Frontal cortex (tissue), 4 donors: ENCODE results near the gene RRP15. TPM values are rescaled to one million over a fixed set of nuclear protein-coding genes. Genes with fewer than 3 reads are reported as not detected.
"Not testable (repeated sequence)": the region's sequence is repeated elsewhere in the genome, so short reads cannot be mapped to it uniquely, and the experiment has no call there.

Experiments
- DNase-seq, 2 donors: peaks; one replicate each; pipeline ENCODE4 v3.0.0; 2012; ENCODE audit warnings: low spot score in 2 of 2
- FAIRE-seq: peaks from 2 replicates; lab custom pipeline; 2012; peaks lifted over from hg19 to GRCh38; lab: Jason Lieb, UNC
- total RNA-seq: library from RNA; depleted of rRNA; stranded (reverse); fragments of >200 nt; gene quantifications from one replicate; pipeline ENCODE4 v1.2.3, GENCODE V29; 2014
- donor health status: control.
- donor health status: control.
- donor health status: control.

RRP15 gene
- total RNA-seq, 1 donor from 2014 or later, result 21.6 TPM

DNA sequence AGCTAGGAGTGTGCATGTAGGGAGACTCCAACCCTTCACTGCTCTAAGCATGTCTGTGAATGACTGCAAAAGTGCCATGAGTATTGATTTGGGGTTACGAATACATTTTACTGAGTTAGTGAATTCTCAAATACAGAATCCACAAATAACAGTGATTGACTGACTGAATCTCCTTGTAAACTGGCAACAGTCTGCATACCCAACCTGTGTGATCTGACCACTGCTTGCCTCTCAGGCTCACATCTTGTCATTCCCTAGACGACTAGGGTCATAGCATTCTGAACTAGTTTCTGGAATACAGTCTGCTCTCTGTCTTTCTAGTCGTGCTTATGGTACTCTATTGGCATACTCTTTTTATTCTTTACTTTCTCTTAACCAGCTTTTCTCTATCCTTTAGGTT, 7.4 kb downstream of the RRP15 start:
- FAIRE-seq (no peak), DNase-seq (no peak)

DNA sequence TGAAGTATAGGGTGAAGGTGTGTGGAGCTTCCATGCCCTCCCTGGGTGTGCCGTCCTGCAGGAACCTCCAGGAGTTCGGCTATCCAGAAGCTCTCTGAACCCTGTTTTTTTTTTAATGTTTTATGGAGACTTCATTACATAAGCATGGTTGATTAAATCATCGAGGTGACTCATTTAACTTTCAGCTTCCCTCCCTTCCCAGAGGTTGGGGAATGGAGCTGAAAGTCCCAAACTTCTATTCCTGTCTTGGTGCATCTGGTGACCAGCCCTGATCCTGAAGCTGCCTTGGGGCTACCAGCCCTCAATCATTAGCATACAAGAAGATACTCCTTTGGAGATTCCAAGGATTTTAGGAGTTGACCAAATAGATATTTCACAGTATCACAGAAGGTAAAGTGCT, 9.5 kb downstream of the RRP15 start:
- no peak for DNase-seq
- no peak for FAIRE-seq

DNA sequence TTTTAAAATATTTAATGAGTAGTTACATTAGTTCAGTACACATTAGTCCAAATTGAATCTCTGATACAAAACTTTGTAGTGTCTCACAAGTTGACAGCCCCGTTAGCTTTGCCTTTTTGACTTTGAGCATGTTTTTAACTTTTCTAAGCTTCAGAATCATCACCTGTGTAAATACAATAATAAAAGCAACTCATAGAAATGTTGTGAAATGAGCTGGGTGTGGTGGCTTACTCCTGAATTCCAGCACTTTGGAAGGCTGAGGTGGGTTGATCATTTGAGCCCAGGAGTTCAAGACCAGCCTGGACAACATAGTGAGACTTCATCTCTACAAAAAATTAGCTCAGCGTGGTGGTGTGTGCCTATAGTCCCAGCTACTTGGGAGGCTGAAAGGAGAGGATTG, 11.1 kb downstream of the RRP15 start:
- no peak for FAIRE-seq
- DNase-seq, result no peak

DNA sequence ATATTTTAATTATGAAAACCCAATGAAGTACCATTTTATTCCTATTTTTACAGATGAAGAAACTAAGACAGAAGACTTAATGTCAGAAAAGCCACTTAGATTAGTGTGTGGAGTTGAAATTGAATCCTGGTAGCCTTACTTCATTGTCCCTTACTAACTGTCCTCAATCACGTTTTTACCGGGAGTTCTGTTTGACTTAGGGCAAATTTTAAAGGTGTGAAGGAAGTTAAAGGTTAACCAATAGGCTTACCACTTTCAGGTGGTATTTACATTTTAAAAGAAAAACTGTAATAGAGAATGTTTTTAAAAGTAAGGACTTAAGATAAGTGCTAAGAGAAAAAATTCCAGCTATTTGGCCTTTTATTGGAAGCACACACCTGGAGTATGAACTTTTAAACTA, 12.4 kb downstream of the RRP15 start:
- FAIRE-seq (no peak), DNase-seq (no peak)

DNA sequence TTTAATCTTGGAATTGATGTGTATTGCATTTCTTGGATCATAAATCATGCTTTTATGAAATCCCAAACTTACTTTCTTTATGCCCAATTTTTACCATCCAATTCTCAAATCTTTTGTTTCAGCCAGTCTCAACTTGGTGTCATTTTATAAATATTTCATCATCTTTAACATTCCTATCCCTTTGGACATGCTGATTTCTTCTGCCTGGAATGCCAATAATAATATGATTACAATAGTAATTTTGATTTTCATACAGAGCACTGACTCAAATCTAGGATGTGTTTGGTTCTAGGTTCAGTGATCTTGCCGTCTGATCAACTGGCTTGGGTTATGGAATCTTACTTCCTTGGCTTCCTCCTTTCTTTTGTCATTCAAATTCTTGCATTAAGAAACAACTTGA, 12.8 kb downstream of the RRP15 start:
- no peak for FAIRE-seq
- DNase-seq, result no peak

DNA sequence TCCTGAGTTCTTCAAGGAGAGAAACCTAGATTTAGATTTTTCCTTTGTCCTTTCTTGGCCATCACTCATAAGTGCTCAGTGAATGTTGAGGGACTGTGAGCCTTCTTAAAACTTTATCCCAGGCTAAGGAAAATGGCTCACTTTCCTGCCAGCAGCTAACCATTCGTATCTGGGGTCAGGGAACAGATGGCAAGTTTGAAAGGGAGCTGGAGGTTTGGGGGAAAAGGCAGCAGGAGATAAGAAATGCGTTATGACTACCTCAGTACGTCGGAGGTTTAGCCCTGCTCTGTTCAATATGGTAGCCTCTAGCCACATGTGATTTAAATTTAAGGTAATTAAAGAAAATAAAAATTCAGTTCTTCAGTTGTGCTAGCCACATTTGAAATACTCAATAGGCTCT, 13.3 kb downstream of the RRP15 start:
- FAIRE-seq (no peak), DNase-seq (no peak)

DNA sequence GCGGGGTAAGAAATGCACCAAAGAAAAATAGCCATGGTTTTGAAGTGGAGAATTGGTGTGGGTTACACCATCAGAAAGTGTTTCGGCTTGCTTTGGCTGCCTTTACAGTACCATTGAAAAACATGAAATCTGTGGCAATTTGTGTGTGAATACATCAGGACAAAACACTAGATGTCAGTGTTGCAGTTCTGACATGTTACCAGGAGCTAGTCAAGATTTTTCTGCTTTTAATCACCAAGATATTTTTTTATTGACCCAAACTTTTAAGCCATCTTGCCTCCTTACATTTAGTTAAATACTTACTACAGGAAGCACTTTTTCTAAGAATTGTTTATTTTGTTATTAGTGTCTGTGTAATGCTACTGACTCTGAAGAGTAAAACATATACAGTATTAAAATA, 14.3 kb downstream of the RRP15 start:
- DNase-seq, result no peak
- FAIRE-seq, result peak; percentile 8

DNA sequence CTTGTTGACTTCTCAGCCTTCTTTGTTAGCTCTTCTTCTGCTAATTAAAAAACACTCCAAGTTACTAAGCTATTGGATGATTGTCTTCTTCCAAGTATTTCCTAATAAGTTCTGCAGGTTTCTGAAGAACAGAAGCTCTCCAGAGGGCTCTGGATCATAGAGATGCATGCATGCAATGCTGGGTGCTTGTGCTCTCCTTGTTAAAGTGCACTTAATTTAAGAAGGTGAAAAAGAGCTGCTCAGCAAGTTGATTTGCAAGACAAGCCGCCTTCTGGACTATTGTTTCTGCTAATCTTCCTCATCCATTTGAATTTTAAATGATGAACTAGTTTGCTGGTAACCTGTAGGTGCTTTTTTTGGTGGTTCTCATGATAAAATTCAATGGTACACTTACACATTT, 16.1 kb downstream of the RRP15 start:
- DNase-seq, result no peak
- no peak for FAIRE-seq

DNA sequence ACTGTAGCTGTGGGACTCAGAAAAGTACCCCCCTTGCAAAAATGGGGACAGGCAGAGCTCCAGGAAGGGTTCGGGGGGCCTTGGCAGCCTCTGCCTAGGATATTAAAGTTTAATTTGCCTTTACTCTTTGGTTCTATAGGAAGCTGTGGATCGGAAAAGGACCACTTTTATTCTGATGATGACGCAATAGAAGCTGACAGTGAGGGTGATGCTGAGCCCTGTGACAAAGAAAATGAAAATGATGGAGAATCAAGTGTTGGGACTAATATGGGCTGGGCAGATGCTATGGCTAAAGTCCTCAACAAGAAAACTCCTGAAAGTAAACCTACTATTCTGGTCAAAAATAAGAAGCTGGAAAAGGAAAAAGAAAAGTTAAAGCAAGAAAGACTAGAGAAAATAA, 17.1 kb downstream of the RRP15 start:
- no peak for FAIRE-seq
- no peak for DNase-seq

DNA sequence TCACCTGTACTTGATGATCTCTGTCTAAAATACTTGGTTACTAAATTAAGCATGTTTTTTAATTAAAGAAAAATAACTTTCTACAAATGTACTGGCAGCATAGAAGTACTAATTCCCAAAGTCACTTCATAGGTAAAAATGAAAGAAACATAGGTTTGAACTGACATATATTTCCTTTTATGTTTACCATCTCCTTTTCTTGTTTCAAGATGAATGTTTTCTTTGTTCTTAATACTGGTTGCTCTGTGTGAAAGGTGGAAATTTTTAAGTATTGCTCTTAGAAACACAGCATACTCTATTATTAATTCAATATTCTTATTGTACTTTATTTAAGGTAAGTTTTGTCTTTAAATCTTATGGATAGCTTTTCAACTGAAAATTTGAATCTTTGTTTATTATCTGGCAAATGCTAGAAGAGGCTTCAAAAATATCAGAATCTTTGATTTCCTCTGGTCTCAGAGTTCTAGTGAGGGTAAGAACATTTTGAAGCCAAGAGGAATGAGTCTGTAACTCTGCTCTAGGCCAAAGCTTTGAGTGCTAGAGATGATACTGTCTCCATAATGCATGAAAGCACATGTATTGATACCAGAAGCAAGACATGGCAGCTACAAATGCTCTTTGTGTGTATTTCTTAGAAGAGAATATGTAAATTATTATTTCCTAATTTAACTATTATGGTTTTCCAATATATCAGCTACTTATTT, 18.2 kb downstream of the RRP15 start:
- DNase-seq (no peak), FAIRE-seq (no peak)

DNA sequence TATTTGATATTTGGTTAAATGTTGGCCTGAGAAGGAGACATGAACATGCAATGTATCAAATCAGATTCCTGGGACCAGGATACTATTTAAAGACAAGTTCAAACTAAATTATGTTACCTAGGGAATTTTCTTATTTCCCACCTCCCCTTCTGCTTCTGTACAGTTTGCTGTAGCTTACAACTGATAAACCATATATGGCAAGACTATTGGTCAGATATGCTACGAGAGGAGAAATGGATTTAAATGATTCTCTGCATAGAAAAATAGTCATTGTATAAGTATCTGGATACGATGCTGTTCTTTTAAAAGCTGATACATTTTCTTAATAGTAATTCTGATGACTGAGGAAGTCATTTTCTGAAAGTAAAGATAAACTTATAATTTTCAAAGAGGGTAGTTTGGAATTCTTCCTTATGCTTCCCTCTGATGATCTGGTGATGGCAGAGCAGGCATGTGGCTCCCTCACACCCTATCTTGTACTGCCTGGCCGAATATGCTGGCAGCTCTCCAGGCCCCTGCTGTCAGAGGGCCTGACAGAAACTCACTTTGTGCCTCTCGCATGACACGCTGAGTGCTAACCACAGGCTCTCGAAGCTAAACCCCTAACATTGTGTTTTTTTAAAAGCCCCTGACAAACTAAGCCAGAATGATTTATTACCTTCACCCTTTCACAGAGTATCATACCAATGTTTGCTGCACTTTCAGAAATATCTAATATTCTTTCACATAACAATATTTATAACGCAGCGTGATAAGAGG, 19.4 kb downstream of the RRP15 start:
- DNase-seq (no peak), FAIRE-seq (no peak)

DNA sequence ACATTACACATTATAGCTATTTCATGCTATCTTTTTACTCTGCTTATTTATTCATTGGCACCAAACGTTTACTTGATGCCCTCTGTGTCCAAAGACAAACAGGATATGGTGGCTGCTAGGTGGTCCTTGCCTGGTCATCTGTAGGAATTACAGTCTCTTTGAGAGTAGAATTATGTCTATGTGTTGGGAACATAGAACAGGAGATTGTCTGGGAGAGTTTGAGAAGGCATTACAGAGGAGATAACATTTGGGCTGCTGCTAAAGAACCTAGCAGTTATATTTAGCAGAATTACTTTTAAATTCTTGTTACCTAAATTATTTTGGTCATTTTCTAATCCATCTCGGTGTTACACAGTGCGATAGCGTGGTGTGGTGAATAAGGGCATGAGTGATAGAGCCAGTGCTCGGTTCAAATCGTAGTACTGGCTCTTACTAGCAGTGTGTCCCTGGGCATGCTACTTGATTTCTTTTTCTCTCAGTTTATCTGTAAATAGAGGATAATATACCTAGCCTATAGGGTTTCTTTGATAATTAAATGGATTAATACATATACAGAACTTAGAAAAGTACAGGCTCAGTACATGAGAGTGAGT, 20.5 kb downstream of the RRP15 start:
- FAIRE-seq, result no peak
- DNase-seq, result no peak

DNA sequence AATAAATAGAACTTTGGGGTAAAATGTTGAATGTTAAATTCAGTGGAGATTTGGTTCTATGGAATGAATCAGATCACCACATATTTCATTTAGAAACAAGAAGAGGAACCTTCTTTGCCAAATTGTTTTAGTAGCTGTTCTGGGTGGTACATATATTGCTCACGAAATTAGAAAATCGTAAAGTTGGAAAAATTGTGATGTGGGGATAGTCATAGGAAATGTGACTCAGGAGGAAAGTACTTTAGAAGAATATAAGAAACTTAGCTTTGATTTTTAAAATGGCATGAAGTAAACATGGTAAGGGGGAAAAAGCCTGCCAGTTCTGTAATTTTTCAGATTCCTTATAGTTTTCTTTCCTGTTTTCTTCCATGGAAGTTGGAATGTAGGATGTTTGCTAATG, 27.4 kb downstream of the RRP15 start:
- no peak for FAIRE-seq
- DNase-seq, result no peak

DNA sequence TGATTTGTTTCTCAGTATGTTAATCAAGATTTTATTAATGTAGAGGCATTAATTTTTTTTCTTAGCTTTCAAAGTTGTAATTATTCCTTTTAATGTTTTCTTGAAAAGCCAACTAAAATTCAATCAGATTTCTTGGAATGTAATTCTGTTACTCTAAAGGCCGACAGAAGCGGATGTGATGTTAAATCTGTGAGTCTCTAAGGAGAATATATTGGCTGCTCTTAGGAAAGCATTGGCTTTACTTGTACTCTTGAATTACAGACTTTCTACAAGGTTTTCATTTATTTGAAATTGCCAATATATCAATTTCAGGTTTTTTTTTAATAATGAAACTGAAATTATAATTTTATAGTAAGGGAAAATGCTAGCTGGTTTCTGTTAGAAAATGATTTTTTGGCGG, 29.2 kb downstream of the RRP15 start:
- FAIRE-seq (no peak), DNase-seq (no peak)

DNA sequence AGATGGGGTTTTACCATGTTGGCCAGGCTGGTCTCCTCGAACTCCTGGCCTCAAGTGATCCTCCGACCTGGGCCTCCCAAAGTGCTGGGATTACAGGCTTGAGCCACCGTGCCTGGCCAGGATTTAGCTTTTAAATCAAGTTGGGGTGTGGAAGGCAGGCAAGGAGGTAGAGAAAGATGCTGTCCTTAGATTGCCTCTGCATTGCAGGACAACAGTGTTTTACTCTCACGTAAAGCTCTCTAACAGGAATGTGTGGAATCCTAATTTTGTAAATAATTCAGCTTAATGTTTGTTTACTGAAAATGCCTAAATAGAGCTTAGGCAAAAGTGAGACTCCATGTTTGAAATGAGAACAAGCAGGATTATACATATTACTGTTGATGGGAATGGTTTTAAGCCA, 30.5 kb downstream of the RRP15 start:
- DNase-seq (no peak), FAIRE-seq (no peak)

DNA sequence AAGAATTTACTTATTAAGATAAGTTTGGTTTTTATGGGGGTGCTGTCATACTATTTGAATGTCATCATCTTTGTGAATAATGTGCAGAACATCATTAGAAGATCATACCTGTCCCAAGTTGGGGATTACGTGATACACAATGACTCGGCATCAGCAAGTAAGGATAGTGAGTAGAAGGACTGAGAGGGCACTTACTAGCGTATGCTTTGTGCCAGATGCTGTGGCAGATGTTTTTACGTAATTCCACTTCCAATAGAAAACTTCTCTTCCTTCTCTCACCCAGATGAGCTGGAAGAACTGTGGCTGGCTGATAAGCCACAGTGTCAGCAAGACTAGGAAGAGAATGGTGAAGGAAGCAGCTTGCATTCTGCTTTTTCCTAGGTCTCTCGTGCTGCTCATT, 32.0 kb downstream of the RRP15 start:
- FAIRE-seq, result no peak
- no peak for DNase-seq

DNA sequence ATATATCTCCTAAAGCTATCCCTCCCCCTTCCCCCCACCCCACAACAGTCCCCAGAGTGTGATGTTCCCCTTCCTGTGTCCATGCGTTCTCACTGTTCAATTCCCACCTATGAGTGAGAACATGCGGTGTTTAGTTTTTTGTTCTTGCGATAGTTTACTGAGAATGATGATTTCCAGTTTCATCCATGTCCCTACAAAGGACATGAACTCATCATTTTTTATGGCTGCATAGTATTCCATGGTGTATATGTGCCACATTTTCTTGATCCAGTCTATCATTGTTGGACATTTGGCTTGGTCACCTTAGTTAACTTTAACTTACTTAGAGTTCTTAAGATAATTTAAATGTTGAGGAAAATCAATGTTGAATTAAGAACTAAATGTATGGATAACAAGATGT, 35.1 kb downstream of the RRP15 start:
- DNase-seq, FAIRE-seq: not testable (repeated sequence)

DNA sequence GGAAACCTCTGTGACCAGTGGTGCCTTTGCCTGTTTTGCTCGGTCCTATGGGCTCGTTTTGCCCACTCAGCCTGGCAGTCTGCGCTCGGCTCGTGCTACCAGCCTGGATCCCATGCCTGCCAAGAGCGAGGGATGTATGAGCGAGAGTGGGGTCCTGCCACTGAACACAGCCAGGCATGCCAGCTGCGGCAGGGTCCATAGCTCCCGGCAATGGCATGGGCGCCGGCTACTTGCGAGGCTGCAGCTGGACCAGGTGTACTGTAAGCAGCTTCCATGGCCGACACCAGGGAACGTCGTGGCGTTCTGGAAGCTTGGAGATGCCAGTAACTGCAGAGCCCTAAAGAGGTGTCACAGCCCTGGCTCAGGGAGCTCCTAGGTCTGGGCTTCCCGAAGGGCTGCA, 37.7 kb downstream of the RRP15 start:
- DNase-seq, result no peak
- no peak for FAIRE-seq

DNA sequence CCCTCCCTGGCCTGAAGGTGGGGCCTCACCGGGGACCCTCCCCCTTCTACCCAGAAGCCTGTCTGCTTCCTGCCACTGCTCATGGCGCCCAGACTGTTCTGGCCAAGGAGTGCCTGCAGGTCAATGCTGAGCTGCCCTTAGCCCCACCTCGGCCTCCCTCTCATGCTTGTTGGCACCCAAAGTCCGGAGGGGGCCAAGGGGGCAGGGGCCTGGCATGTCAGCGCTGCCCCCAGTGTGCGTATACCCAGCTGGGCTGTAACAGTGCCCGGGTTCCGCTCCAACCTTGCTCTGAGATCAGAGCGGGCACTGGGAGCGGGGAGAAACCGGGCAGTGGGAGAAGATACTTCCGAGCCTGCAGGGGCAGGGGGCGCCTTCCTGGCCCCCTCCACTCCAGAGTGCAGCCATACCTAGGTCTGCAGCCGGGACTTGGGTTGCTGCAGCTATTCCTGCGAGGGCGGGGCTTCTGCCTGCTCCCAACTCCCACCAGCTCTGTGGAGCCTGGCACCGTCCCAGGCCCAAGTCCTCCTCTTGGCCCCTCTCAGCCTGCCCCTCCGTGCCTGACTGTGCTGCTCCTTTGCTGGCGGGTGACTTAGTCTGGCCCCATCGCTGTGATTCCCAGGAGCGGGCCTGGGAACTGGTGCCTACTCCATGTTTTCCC, 38.6 kb downstream of the RRP15 start:
- no peak for DNase-seq
- FAIRE-seq, result no peak

DNA sequence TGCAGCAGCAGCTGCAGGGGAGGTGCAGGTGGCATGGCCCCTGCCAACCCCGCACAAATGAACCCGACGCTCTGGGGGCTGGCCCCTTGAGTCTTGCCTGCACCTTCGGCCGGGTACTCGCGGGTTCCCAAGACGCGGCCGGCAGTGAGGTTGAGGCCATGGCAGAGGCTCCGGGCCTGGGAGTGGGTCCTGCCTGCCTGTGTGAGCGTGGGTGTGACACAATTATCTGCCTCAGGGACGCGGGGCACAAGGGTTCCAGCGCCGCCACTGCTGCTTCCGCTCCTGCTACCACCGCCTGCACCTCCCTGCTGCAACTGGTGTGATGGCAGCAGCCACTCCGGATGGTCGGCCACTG, 39.1 kb downstream of the RRP15 start:
- DNase-seq (no peak), FAIRE-seq (no peak)

DNA sequence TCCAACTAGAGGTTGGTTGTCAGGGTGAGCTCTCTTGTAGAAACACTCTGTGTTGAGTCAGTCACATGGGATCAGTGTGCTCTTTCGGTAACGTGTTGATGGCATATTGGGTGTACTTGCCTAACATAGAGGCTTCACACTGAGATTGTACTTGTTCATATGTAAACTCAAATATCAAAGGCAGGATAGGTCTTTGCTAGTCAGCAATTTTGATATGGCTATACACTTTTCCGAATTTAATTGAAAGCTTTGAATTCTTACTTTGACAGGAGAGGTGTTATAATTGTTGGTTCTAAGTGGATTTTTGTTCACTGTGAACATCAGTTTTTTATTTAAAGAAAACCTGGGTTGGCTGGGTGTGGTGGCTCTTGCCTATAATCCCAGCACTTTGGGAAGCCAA, 43.7 kb downstream of the RRP15 start:
- FAIRE-seq (no peak), DNase-seq (no peak)
